ENCODE measurements around the gene B3GAT1.

The B3GAT1 gene

DNA sequence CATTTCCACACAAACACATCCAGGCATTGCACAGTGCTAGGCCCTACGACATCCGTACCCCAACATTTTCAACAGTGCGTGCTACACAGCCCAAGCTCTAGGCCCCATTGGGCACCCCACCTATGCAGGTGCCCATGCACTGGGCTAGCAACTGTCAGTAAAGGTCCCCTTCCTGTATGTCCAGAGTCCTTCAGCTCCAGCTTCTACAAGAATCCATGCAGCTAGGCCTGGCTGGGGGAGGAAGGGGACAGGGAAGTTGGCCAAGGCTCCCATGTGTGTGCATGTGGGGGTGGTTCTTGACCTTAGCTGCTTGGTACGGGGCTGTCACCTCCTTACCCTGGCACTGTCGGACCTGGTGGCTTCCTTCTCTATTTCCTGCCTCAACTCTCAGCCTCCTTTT, 1.3 kb downstream of the B3GAT1 start:
- Histone ChIP-seq H3K27ac (ENCODE audit: low read depth, low read length) (no peak overlapping the region), H3K27me3 (ENCODE audit: control insufficient read depth, low read length) (peaks cover 31% of the 10 kb centered on the region), H3K4me2 (ENCODE audit: low read length) (no peak overlapping the region), H3K4me1 (ENCODE audit: control insufficient read depth, low read length) (peaks cover 5% of the 10 kb centered on the region), H4K20me1 (ENCODE audit: control insufficient read depth, insufficient read depth, low read depth, low read length) (0 out of 2 replicates have a peak, but pooled peaks cover 5% of the 10 kb centered on the region), H3K9me3 (ENCODE audit: control insufficient read depth, insufficient read depth, low read length) (no peaks in the 10 kb centered on the region), H3F3A (ENCODE audit: control insufficient read depth, insufficient read depth) (no peaks in the 10 kb centered on the region), H3K9me2 (replicated peaks; ENCODE audit: control insufficient read depth, low read length) (no peaks in the 10 kb centered on the region), H3K4me3 (ENCODE audit: low read length) (no peak overlapping the region), H3K79me2 (ENCODE audit: control insufficient read depth, low read length) (no peaks in the 10 kb centered on the region), H3K36me3 (ENCODE audit: control insufficient read depth, low read length) (no peaks in the 10 kb centered on the region)
- TF ChIP-seq EZH2phosphoT487 (IDR thresholded peaks at IDR 0.05; ENCODE audit: borderline replicate concordance, low read length), result no peak
- TF ChIP-seq, protein P1, sequence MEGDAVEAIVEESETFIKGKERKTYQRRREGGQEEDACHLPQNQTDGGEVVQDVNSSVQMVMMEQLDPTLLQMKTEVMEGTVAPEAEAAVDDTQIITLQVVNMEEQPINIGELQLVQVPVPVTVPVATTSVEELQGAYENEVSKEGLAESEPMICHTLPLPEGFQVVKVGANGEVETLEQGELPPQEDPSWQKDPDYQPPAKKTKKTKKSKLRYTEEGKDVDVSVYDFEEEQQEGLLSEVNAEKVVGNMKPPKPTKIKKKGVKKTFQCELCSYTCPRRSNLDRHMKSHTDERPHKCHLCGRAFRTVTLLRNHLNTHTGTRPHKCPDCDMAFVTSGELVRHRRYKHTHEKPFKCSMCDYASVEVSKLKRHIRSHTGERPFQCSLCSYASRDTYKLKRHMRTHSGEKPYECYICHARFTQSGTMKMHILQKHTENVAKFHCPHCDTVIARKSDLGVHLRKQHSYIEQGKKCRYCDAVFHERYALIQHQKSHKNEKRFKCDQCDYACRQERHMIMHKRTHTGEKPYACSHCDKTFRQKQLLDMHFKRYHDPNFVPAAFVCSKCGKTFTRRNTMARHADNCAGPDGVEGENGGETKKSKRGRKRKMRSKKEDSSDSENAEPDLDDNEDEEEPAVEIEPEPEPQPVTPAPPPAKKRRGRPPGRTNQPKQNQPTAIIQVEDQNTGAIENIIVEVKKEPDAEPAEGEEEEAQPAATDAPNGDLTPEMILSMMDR (IDR thresholded peaks at IDR 0.05; ENCODE audit: low read depth, low read length, poor library complexity, severe bottlenecking), result no peak

GRCh38 chr11:134409552-134410429, 2.3 kb downstream of the B3GAT1 start:
- no peaks in the 10 kb centered on the region for H3K9me3 ChIP-seq (ENCODE audit: control insufficient read depth, insufficient read depth, low read length)
- no peaks in the 10 kb centered on the region for H3K79me2 ChIP-seq (ENCODE audit: control insufficient read depth, low read length)
- H4K20me1 ChIP-seq (ENCODE audit: control insufficient read depth, insufficient read depth, low read depth, low read length), result no peaks in the 10 kb centered on the region
- no peak overlapping the region for H3K27ac ChIP-seq (ENCODE audit: low read depth, low read length)
- H3K4me1 ChIP-seq (ENCODE audit: control insufficient read depth, low read length), result no peaks in the 10 kb centered on the region
- H3K36me3 ChIP-seq (ENCODE audit: control insufficient read depth, low read length), result no peaks in the 10 kb centered on the region
- H3K9me2 ChIP-seq (replicated peaks; ENCODE audit: control insufficient read depth, low read length), result no peaks in the 10 kb centered on the region
- no peak overlapping the region for H3K4me3 ChIP-seq (ENCODE audit: low read length)
- no peaks in the 10 kb centered on the region for H3F3A ChIP-seq (ENCODE audit: control insufficient read depth, insufficient read depth)
- TF ChIP-seq EZH2phosphoT487 (IDR thresholded peaks at IDR 0.05; ENCODE audit: borderline replicate concordance, low read length), result no peak
- TF ChIP-seq, protein P1 (IDR thresholded peaks at IDR 0.05; ENCODE audit: low read depth, low read length, poor library complexity, severe bottlenecking), result no peak
- H3K27me3 ChIP-seq (ENCODE audit: control insufficient read depth, low read length), result peaks cover 23% of the 10 kb centered on the region
- H3K4me2 ChIP-seq (ENCODE audit: low read length), result no peak overlapping the region

DNA sequence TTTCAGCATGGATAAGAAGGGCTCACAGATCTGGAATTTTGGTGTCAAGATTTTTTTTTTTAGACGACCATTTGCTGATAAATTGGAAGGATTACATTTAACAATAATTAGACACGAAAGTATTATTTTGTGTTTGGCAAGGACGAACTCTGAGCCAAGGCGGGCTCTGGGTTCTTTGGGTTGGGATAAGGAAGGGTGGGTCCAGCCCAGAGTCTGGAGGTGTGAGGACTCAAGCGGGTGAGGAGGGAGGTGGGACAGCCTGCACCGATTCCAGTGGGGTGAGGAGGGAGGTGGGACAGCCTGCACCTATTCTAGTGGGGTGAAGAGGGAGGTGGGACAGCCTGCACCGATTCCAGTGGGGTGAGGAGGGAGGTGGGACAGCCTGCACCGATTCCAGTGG, 4.1 kb downstream of the B3GAT1 start:
- H3K9me2 ChIP-seq (replicated peaks; ENCODE audit: control insufficient read depth, low read length), result no peaks in the 10 kb centered on the region
- no peaks in the 10 kb centered on the region for H4K20me1 ChIP-seq (ENCODE audit: control insufficient read depth, insufficient read depth, low read depth, low read length)
- H3K36me3 ChIP-seq (ENCODE audit: control insufficient read depth, low read length), result no peaks in the 10 kb centered on the region
- no peaks in the 10 kb centered on the region for H3K4me1 ChIP-seq (ENCODE audit: control insufficient read depth, low read length)
- no peak overlapping the region for H3K4me3 ChIP-seq (ENCODE audit: low read length)
- H3K27me3 ChIP-seq (ENCODE audit: control insufficient read depth, low read length), result peaks cover 4% of the 10 kb centered on the region; the same call in 1 of the 2 replicates
- H3K79me2 ChIP-seq (ENCODE audit: control insufficient read depth, low read length), result no peaks in the 10 kb centered on the region
- H3F3A ChIP-seq (ENCODE audit: control insufficient read depth, insufficient read depth), result no peaks in the 10 kb centered on the region
- H3K27ac ChIP-seq (ENCODE audit: low read depth, low read length), result no peak overlapping the region
- no peaks in the 10 kb centered on the region for H3K9me3 ChIP-seq (ENCODE audit: control insufficient read depth, insufficient read depth, low read length)
- no peak overlapping the region for H3K4me2 ChIP-seq (ENCODE audit: low read length)
- no peak for TF ChIP-seq EZH2phosphoT487 (IDR thresholded peaks at IDR 0.05; ENCODE audit: borderline replicate concordance, low read length)
- TF ChIP-seq, protein P1 (IDR thresholded peaks at IDR 0.05; ENCODE audit: low read depth, low read length, poor library complexity, severe bottlenecking), result no peak

All from DOHH2 (cell line).